IMR-90 (cell line): ENCODE results near the gene AHNAK.
"Not testable (repeated sequence)": the region's sequence is repeated elsewhere in the genome, so short reads cannot be mapped to it uniquely, and the experiment has no call there.

Source experiments
- BHLHE40 ChIP-seq: fragments of 150-350 bp; IDR thresholded peaks from 2 replicates; pipeline ENCODE4 v1.6.1; 2016; ENCODE audit warnings: mild to moderate bottlenecking, low read depth, low read length
- CEBPB ChIP-seq: IDR thresholded peaks from 2 replicates; pipeline ENCODE4 v1.6.1; 2012; ENCODE audit warnings: low read depth, low read length, improper control_type of control experiment
- MAFK ChIP-seq: IDR thresholded peaks from 2 replicates; pipeline ENCODE4 v1.6.1; 2012; ENCODE audit warnings: low read depth, low read length, improper control_type of control experiment
- MAZ ChIP-seq: IDR thresholded peaks from 2 replicates; pipeline ENCODE4 v1.6.1; 2012; ENCODE audit warnings: low read depth, mild to moderate bottlenecking, low read length, improper control_type of control experiment, moderate library complexity, borderline replicate concordance
- MXI1 ChIP-seq: IDR thresholded peaks from 2 replicates; pipeline ENCODE4 v1.6.1; 2012; ENCODE audit warnings: low read depth, mild to moderate bottlenecking, low read length, moderate library complexity, borderline replicate concordance
- NFE2L2 ChIP-seq: fragments of 150-350 bp; IDR thresholded peaks from 2 replicates; pipeline ENCODE4 v1.6.1; 2016; ENCODE audit warnings: low read depth, mild to moderate bottlenecking, low read length
- POLR2A ChIP-seq: IDR thresholded peaks from 2 replicates; pipeline ENCODE4 v1.6.1; 2012; ENCODE audit warnings: mild to moderate bottlenecking, low read depth, low read length
- RAD21 ChIP-seq: IDR thresholded peaks from 2 replicates; pipeline ENCODE4 v1.6.1; 2012; ENCODE audit warnings: low read length, improper control_type of control experiment
- RCOR1 ChIP-seq: IDR thresholded peaks from 2 replicates; pipeline ENCODE4 v1.6.1; 2012; ENCODE audit warnings: mild to moderate bottlenecking, low read length, improper control_type of control experiment; ENCODE audit not compliant: insufficient replicate concordance
- SMC3 ChIP-seq: fragments of 150-350 bp; IDR thresholded peaks from 2 replicates; pipeline ENCODE4 v1.6.1; 2016; ENCODE audit warnings: low read depth, mild to moderate bottlenecking, antibody characterized with exemption, low read length, moderate library complexity
- TF ChIP-seq, protein P1 (sequence below): conservative IDR thresholded peaks from 2 replicates; pipeline ENCODE4 v1.5.1; 2012; ENCODE audit warnings: mild to moderate bottlenecking, low read depth, low read length, improper control_type of control experiment
- TF ChIP-seq, protein P2 (sequence below): fragments of 150-350 bp; IDR thresholded peaks from 2 replicates; pipeline ENCODE4 v1.6.1; 2017; ENCODE audit warnings: mild to moderate bottlenecking, antibody characterized with exemption, low read length, low read depth
- TF ChIP-seq, protein P3 (sequence below): fragments of 150-350 bp; IDR thresholded peaks from 2 replicates; pipeline ENCODE4 v1.6.1; 2016; ENCODE audit warnings: low read depth, mild to moderate bottlenecking, low read length, moderate library complexity, borderline replicate concordance

DNA sequence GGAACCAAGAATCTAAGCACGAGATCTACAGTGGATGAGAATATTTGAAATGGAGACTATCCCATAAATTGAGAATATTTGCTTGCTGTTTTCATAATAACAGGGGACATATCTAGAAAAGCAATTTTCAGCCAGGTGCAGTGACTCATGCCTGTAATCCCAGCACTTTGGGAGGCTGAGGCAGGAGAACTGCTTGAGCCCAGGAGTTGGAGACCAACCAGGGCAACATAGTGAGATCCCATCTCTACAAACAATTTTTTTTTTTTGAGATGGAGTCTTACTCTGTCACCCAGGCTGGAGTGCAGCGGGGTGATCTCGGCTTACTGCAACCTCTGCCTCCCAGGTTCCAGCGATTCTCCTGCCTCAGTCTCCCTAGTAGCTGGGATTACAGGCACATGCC is 35.1 kb upstream of the AHNAK start:
- TF ChIP-seq, protein P1, sequence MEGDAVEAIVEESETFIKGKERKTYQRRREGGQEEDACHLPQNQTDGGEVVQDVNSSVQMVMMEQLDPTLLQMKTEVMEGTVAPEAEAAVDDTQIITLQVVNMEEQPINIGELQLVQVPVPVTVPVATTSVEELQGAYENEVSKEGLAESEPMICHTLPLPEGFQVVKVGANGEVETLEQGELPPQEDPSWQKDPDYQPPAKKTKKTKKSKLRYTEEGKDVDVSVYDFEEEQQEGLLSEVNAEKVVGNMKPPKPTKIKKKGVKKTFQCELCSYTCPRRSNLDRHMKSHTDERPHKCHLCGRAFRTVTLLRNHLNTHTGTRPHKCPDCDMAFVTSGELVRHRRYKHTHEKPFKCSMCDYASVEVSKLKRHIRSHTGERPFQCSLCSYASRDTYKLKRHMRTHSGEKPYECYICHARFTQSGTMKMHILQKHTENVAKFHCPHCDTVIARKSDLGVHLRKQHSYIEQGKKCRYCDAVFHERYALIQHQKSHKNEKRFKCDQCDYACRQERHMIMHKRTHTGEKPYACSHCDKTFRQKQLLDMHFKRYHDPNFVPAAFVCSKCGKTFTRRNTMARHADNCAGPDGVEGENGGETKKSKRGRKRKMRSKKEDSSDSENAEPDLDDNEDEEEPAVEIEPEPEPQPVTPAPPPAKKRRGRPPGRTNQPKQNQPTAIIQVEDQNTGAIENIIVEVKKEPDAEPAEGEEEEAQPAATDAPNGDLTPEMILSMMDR: not testable (repeated sequence)
- TF ChIP-seq POLR2A, RAD21, RCOR1, MAZ, MAFK, CEBPB, SMC3, MXI1, NFE2L2, BHLHE40: not testable (repeated sequence)
- TF ChIP-seq, protein P2, sequence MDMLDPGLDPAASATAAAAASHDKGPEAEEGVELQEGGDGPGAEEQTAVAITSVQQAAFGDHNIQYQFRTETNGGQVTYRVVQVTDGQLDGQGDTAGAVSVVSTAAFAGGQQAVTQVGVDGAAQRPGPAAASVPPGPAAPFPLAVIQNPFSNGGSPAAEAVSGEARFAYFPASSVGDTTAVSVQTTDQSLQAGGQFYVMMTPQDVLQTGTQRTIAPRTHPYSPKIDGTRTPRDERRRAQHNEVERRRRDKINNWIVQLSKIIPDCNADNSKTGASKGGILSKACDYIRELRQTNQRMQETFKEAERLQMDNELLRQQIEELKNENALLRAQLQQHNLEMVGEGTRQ: not testable (repeated sequence)
- TF ChIP-seq, protein P3, sequence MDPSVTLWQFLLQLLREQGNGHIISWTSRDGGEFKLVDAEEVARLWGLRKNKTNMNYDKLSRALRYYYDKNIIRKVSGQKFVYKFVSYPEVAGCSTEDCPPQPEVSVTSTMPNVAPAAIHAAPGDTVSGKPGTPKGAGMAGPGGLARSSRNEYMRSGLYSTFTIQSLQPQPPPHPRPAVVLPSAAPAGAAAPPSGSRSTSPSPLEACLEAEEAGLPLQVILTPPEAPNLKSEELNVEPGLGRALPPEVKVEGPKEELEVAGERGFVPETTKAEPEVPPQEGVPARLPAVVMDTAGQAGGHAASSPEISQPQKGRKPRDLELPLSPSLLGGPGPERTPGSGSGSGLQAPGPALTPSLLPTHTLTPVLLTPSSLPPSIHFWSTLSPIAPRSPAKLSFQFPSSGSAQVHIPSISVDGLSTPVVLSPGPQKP: not testable (repeated sequence)
